IMR-90 (cell line): Measurements from ENCODE around the gene FERMT2. TPM values are rescaled to one million over a fixed set of nuclear protein-coding genes. Genes with fewer than 3 reads are reported as not detected.

Source experiments
- ATAC-seq: fragments of 200-7000 bp; cut with Tn5 transposase; 2 replicates; pipeline ENCODE4 v1.9.1; 2020; ENCODE audit warnings: low read depth, mild to moderate bottlenecking, moderate library complexity
- BruUV-seq: library from RNA; stranded (reverse); fragments of 400-500 nt; replicated peaks from 2 replicates; lab custom pipeline; 2021; lab: Mats Ljungman, UMichigan
- CTCF ChIA-PET: fragments of 300-600 bp; formaldehyde crosslinking; extraction: SDS; loops from one replicate; lab custom pipeline; 2021; ENCODE audit warnings: antibody characterized with exemption; lab: Yijun Ruan, JAX
- POLR2A ChIA-PET: fragments of 300-600 bp; sonication (Branson Sonifier 250); formaldehyde crosslinking; loops from one replicate; lab custom pipeline; 2022; ENCODE audit warnings: antibody characterized with exemption; ENCODE audit not compliant: unreplicated experiment; lab: Charles Lee
- DNase-seq: peaks from one replicate; pipeline ENCODE4 v3.0.0; 2013
- H2AFZ ChIP-seq: replicated peaks from 2 replicates; pipeline ENCODE3; 2013; ENCODE audit warnings: low read length, mild to moderate bottlenecking; ENCODE audit not compliant: poor library complexity
- H2AK5ac ChIP-seq: 2 replicates; pipeline ENCODE4 v1.6.1; 2013; ENCODE audit warnings: low read depth, low read length, inconsistent platforms
- H2AK9ac ChIP-seq: replicated peaks from 2 replicates; pipeline ENCODE3; 2013; ENCODE audit warnings: mild to moderate bottlenecking, low read depth, low read length, moderate library complexity; ENCODE audit not compliant: poor library complexity
- H2BK120ac ChIP-seq: 2 replicates; pipeline ENCODE4 v1.6.1; 2013; ENCODE audit warnings: low read depth, low read length, inconsistent platforms
- H2BK15ac ChIP-seq: 3 replicates; pipeline ENCODE4 v1.6.1; 2013; ENCODE audit warnings: low read depth, low read length, inconsistent platforms
- H2BK20ac ChIP-seq: 2 replicates; pipeline ENCODE4 v1.6.1; 2013; ENCODE audit warnings: low read depth, mild to moderate bottlenecking, inconsistent platforms, low read length, moderate library complexity
- H2BK5ac ChIP-seq: 2 replicates; pipeline ENCODE4 v1.6.1; 2013; ENCODE audit warnings: mild to moderate bottlenecking, low read depth, low read length, inconsistent platforms; ENCODE audit not compliant: poor library complexity, severe bottlenecking
- H3K14ac ChIP-seq: replicated peaks from 2 replicates; pipeline ENCODE4 v1.6.1; 2013; ENCODE audit warnings: low read depth, low read length, inconsistent platforms
- H3K18ac ChIP-seq: 2 replicates; pipeline ENCODE4 v1.6.1; 2013; ENCODE audit warnings: low read depth, low read length, control low read depth
- H3K23ac ChIP-seq: 2 replicates; pipeline ENCODE4 v1.6.1; 2013; ENCODE audit warnings: low read depth, low read length, inconsistent platforms
- H3K27ac ChIP-seq: 2 replicates; pipeline ENCODE4 v1.5.1; 2013; ENCODE audit warnings: mild to moderate bottlenecking, control low read depth, low read length; ENCODE audit not compliant: insufficient read depth
- H3K27me3 ChIP-seq: 2 replicates; pipeline ENCODE4 v1.6.1; 2013; ENCODE audit warnings: low read length; ENCODE audit not compliant: control insufficient read depth, insufficient read depth
- H3K36me3 ChIP-seq: 2 replicates; pipeline ENCODE4 v1.6.1; 2013; ENCODE audit warnings: low read length, mixed read lengths; ENCODE audit not compliant: control insufficient read depth, insufficient read depth
- H3K4ac ChIP-seq: 2 replicates; pipeline ENCODE4 v1.6.1; 2013; ENCODE audit warnings: low read depth, low read length, inconsistent platforms
- H3K4me1 ChIP-seq: 2 replicates; pipeline ENCODE4 v1.6.1; 2013; ENCODE audit warnings: low read length, mixed read lengths; ENCODE audit not compliant: control insufficient read depth, insufficient read depth
- H3K4me2 ChIP-seq: 2 replicates; pipeline ENCODE4 v1.6.1; 2013; ENCODE audit warnings: low read depth, mild to moderate bottlenecking, control low read depth, low read length, moderate library complexity
- H3K4me3 ChIP-seq: 2 replicates; pipeline ENCODE4 v1.5.1; 2013; ENCODE audit warnings: low read depth, mild to moderate bottlenecking, control low read depth, low read length, moderate library complexity; ENCODE audit not compliant: insufficient read depth
- H3K56ac ChIP-seq: 2 replicates; pipeline ENCODE4 v1.6.1; 2013; ENCODE audit warnings: low read length, inconsistent platforms; ENCODE audit not compliant: insufficient read depth; ENCODE audit errors: extremely low read depth
- H3K79me1 ChIP-seq, 2 experiments: 2 replicates each; pipeline ENCODE4 v1.6.1; 2013; ENCODE audit warnings: low read length in 2 of 2, inconsistent platforms in 1 of 2, low read depth in 1 of 2
- H3K9ac ChIP-seq: 2 replicates; pipeline ENCODE4 v1.6.1; 2013; ENCODE audit warnings: low read depth, low read length, control low read depth
- H3K9me1 ChIP-seq: 2 replicates; pipeline ENCODE4 v1.6.1; 2013; ENCODE audit warnings: low read length, inconsistent platforms; ENCODE audit not compliant: insufficient read depth
- H3K9me3 ChIP-seq: 2 replicates; pipeline ENCODE4 v1.6.1; 2013; ENCODE audit warnings: low read length; ENCODE audit not compliant: control insufficient read depth, insufficient read depth
- H4K20me1 ChIP-seq: 2 replicates; pipeline ENCODE4 v1.6.1; 2013; ENCODE audit warnings: low read length, inconsistent platforms; ENCODE audit not compliant: insufficient read depth
- H4K5ac ChIP-seq: 2 replicates; pipeline ENCODE4 v1.6.1; 2013; ENCODE audit warnings: mild to moderate bottlenecking, low read depth, low read length, control low read depth
- H4K8ac ChIP-seq, 2 experiments: 2 replicates each; pipeline ENCODE4 v1.6.1; 2013; ENCODE audit warnings: low read depth in 2 of 2, low read length in 2 of 2, control low read depth in 1 of 2, inconsistent platforms in 1 of 2
- H4K91ac ChIP-seq: 2 replicates; pipeline ENCODE4 v1.6.1; 2013; ENCODE audit warnings: low read depth, low read length, inconsistent platforms; ENCODE audit not compliant: insufficient read depth
- BHLHE40 ChIP-seq: fragments of 150-350 bp; IDR thresholded peaks from 2 replicates; pipeline ENCODE4 v1.6.1; 2016; ENCODE audit warnings: mild to moderate bottlenecking, low read depth, low read length
- CEBPB ChIP-seq: IDR thresholded peaks from 2 replicates; pipeline ENCODE4 v1.6.1; 2012; ENCODE audit warnings: low read depth, low read length, improper control_type of control experiment
- ELK1 ChIP-seq: fragments of 150-350 bp; IDR thresholded peaks from 2 replicates; pipeline ENCODE4 v1.6.1; 2016; ENCODE audit warnings: low read depth, mild to moderate bottlenecking, low read length, moderate library complexity, borderline replicate concordance
- WGBS, 2 experiments: methylation state at CpG; one replicate each; pipeline versions ENCODE4 v1.1.5 to v1.1.7; 2013; ENCODE audit warnings: missing lambda C conversion rate in 2 of 2; ENCODE audit not compliant: insufficient read length in 1 of 2; ENCODE audit errors: extremely low coverage in 2 of 2; 5-methylcytosine and 5-hydroxymethylcytosine counted together
- dilution Hi-C: fragments of 300-500 bp; cut with HindIII; formaldehyde crosslinking; loops from one replicate; pipeline ENCODE4 v1.14.3; 2018; ENCODE audit warnings: low sequenced_read_pairs; ENCODE audit not compliant: unreplicated experiment
- in situ Hi-C: fragments of 300-500 bp; cut with MboI; formaldehyde crosslinking; loops from 3 replicates; pipeline ENCODE4 v1.14.3; 2019; ENCODE audit warnings: low sequenced_read_pairs, inconsistent platforms, mixed read lengths
- intact Hi-C: fragments of 100-400 bp; cut with micrococcal nuclease; formaldehyde crosslinking; loops from 2 replicates; pipeline ENCODE4 v1.10.0; 2022
- polyA plus RNA-seq, 3 experiments: library from polyadenylated mRNA; depleted of rRNA; stranded (reverse); fragments of >200 nt; gene quantifications; 2 replicates each; pipeline ENCODE4 v1.2.3, GENCODE V29; 2012; ENCODE audit warnings: low replicate concordance in 1 of 3
- total RNA-seq: library from RNA; depleted of rRNA; stranded (reverse); fragments of >200 nt; gene quantifications from 2 replicates; pipeline ENCODE4 v1.2.3, GENCODE V29; 2012

Gene FERMT2
- total and polyA plus RNA-seq, 2 of the 4 experiments (the other 2 are of a cell fraction), result 131 to 217 TPM

DNA sequence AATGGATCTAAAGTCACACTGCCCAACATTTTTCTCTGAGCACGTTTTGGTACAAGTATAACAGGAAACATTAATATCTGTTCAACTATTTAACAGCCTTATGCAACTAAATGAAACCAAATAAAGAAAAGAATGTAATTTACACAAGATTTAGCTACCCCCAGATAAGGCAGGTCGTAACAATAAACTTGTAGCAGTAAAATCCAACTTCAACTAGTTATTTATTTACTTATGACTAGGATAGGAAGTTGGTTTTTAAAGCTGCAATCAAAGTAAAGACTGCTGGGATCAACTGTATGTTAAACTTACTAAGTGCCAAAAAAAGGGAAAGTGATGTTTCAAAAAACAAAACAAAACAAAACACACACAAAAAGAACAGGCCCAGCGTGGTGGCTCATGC lies 30.9 kb downstream of the FERMT2 start:
- H3K4me2 ChIP-seq, result peak overlapping the region; percentile 25; the same call in 1 of the 2 replicates

More for the DNA sequence above, 30.9 kb downstream of the FERMT2 start:
- Histone ChIP-seq H3K4me3 (no peak overlapping the region), H4K91ac (no peak overlapping the region), H2BK5ac (peak overlapping the region; percentile 66), H3K9ac (no peak overlapping the region), H3K4ac (peak overlapping the region; percentile 53; the same call in 1 of the 2 replicates), H3K9me3 (no peaks in the 10 kb centered on the region), H3K14ac (peak overlapping the region; percentile 50; the same call in 1 of the 2 replicates), H2BK20ac (no peak overlapping the region), H3K4me1 (peaks cover 24% of the 10 kb centered on the region), H3K27ac (peak overlapping the region; percentile 56; the same call in 1 of the 2 replicates), H4K20me1 (peaks cover 91% of the 10 kb centered on the region), H2BK120ac (no peak overlapping the region), H3K23ac (no peak overlapping the region), H4K8ac (peak overlapping the region in 1 of 2 experiments; percentile 49; a peak in 1 of 4 replicates), H2AK5ac (no peak overlapping the region), H2BK15ac (0 out of 3 replicates have a peak overlapping the region, but pooled peaks have one; percentile 10), H4K5ac (no peak overlapping the region), H3K27me3 (no peaks in the 10 kb centered on the region), H3K79me1 (peaks cover 4 to 59% of the 10 kb centered on the region in 2 experiments; a peak in 3 of 4 replicates), H3K36me3 (peaks cover 14% of the 10 kb centered on the region), H2AK9ac (no peak overlapping the region), H3K9me1 (peaks cover 31% of the 10 kb centered on the region), H2AFZ (no peak overlapping the region), H3K56ac (no peak overlapping the region), H3K18ac (peak overlapping the region; percentile 7; the same call in 1 of the 2 replicates)
- ChIA-PET CTCF (interaction anchor here (1.0 kb wide), 1 partner anchor 15 kb away, joined by 3 read pairs; no protein-coding TSS in a partner anchor), POLR2A (interaction anchor here (0.5 kb wide), 1 partner anchor 129 kb away, joined by 3 read pairs; no protein-coding TSS in a partner anchor)
- ATAC-seq (peak; percentile 36), DNase-seq (peak; percentile 54)
- in situ Hi-C loops (no loop called here), dilution Hi-C loops (no loop called here), intact Hi-C loops (loop anchor here (5.0 kb wide), 1 partner anchor 43 kb away; no protein-coding TSS in a partner anchor)
- BruUV-seq, result no TSS peak
- WGBS, 2 experiments, result no CpG with 5 or more reads among the region's 3 CpGs
- no peak for TF ChIP-seq ELK1
- peak; percentile 39; the same call in 1 of the 2 replicates for TF ChIP-seq CEBPB
- TF ChIP-seq BHLHE40, result no peak; the same call in 1 of the 2 replicates
